Activated CD8-positive, alpha-beta memory T cell treated with anti-CD3 and anti-CD28 coated beads for 36 hours (primary cell): Measurements from ENCODE around the gene TMC1. TPM values are rescaled to one million over a fixed set of nuclear protein-coding genes. Genes with fewer than 3 reads are reported as not detected.

Experiments used
- CTCF ChIA-PET: fragments of 350-600 bp; sonication (Branson Sonifier 250); formaldehyde crosslinking; loops from one replicate; lab custom pipeline; 2021; ENCODE audit warnings: antibody characterized with exemption; lab: Charles Lee
- POLR2A ChIA-PET: fragments of 350-600 bp; sonication (Branson Sonifier 250); formaldehyde crosslinking; loops from one replicate; lab custom pipeline; 2021; ENCODE audit warnings: antibody characterized with exemption; lab: Charles Lee
- total RNA-seq, 2 experiments: library from RNA; stranded (reverse); gene quantifications; one replicate each; pipeline ENCODE4 v1.2.3, GENCODE V29; 2021

TMC1 gene
- total RNA-seq, 2 experiments from 2014 or later, result not detected

- ChIA-PET POLR2A (no interaction called here), CTCF (no interaction called here)
These were observed 183.4 kb downstream of the TMC1 start for GRCh38 chr9:72704688-72705375.

- ChIA-PET POLR2A (no interaction called here), CTCF (no interaction called here)
These were observed 197.1 kb downstream of the TMC1 start for GRCh38 chr9:72718503-72718902.

- ChIA-PET POLR2A (no interaction called here), CTCF (no interaction called here)
These were observed 199.7 kb downstream of the TMC1 start for GRCh38 chr9:72721067-72721466.

GRCh38 chr9:72726947-72727346, 205.5 kb downstream of the TMC1 start:
- CTCF ChIA-PET, result no interaction called here
- POLR2A ChIA-PET, result no interaction called here

GRCh38 chr9:72728031-72728770, 206.8 kb downstream of the TMC1 start:
- ChIA-PET POLR2A (no interaction called here), CTCF (no interaction called here)

GRCh38 chr9:72733895-72734294, 212.5 kb downstream of the TMC1 start:
- ChIA-PET CTCF (no interaction called here), POLR2A (no interaction called here)

GRCh38 chr9:72734631-72735030, 213.2 kb downstream of the TMC1 start:
- CTCF ChIA-PET, result no interaction called here
- POLR2A ChIA-PET, result no interaction called here

- ChIA-PET CTCF (no interaction called here), POLR2A (no interaction called here)
These were observed 222.4 kb downstream of the TMC1 start for GRCh38 chr9:72743836-72744235.

- CTCF ChIA-PET, result no interaction called here
- POLR2A ChIA-PET, result no interaction called here
These were observed 227.9 kb downstream of the TMC1 start for GRCh38 chr9:72749276-72749675.

- POLR2A ChIA-PET, result no interaction called here
These were observed 230.1 kb downstream of the TMC1 start for GRCh38 chr9:72751541-72751940.

GRCh38 chr9:72753266-72753893, 232.0 kb downstream of the TMC1 start:
- POLR2A ChIA-PET, result no interaction called here
- CTCF ChIA-PET, result no interaction called here

More at GRCh38 chr9:72751541-72751940, 230.1 kb downstream of the TMC1 start:
- CTCF ChIA-PET, result no interaction called here

- POLR2A ChIA-PET, result no interaction called here
- CTCF ChIA-PET, result no interaction called here
These were observed 234.4 kb downstream of the TMC1 start for GRCh38 chr9:72755836-72756235.

GRCh38 chr9:72758944-72759343, 237.5 kb downstream of the TMC1 start:
- POLR2A ChIA-PET, result no interaction called here
- CTCF ChIA-PET, result no interaction called here

- ChIA-PET CTCF (no interaction called here), POLR2A (no interaction called here)
These were observed 241.6 kb downstream of the TMC1 start for GRCh38 chr9:72763022-72763421.

GRCh38 chr9:72769546-72769945, 248.1 kb downstream of the TMC1 start:
- CTCF ChIA-PET, result no interaction called here
- POLR2A ChIA-PET, result no interaction called here

GRCh38 chr9:72772661-72773060, 251.3 kb downstream of the TMC1 start:
- CTCF ChIA-PET, result no interaction called here

GRCh38 chr9:72773570-72773969, 252.2 kb downstream of the TMC1 start:
- ChIA-PET POLR2A (no interaction called here), CTCF (no interaction called here)

More at GRCh38 chr9:72772661-72773060, 251.3 kb downstream of the TMC1 start:
- POLR2A ChIA-PET, result no interaction called here

- CTCF ChIA-PET, result no interaction called here
- POLR2A ChIA-PET, result no interaction called here
These were observed 254.2 kb downstream of the TMC1 start for GRCh38 chr9:72775570-72775969.

GRCh38 chr9:72779614-72780013, 258.2 kb downstream of the TMC1 start:
- POLR2A ChIA-PET, result no interaction called here
- CTCF ChIA-PET, result no interaction called here

- CTCF ChIA-PET, result no interaction called here
- POLR2A ChIA-PET, result no interaction called here
These were observed 265.5 kb downstream of the TMC1 start for GRCh38 chr9:72786948-72787347.
